Skeletal muscle cell (primary cell): Measurements from ENCODE around the gene NEO1.
"Not testable (repeated sequence)": the region's sequence is repeated elsewhere in the genome, so short reads cannot be mapped to it uniquely, and the experiment has no call there.

Experiments used
- DNase-seq: peaks from one replicate; pipeline ENCODE4 v3.0.0-alpha.2; 2010; ENCODE audit warnings: low read depth
- H3K4me3 ChIP-seq: 2 replicates; pipeline ENCODE4 v1.5.1; 2011; ENCODE audit warnings: low read depth, mild to moderate bottlenecking, control low read depth, low read length, moderate library complexity

Gene NEO1

DNA sequence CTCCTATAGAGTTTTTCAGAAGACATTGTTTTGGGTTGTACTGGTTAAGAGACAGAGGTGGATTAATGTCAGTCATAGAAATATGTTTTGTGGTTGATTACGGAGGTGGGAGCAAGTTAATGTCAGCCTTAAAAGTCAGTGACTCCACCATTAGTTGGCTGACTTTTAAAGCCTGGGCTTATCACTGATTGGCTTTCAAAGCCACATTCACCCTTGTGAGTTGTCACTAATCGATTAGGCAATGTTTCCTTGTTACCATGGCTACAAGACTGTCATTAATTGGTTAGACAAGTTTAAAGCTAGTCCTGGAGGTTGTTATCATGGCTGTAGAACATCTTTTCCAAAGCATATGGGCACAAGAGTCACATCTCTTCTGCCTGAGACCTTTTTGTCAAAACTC, 73.0 kb downstream of the NEO1 start:
- H3K4me3 ChIP-seq, result no peak overlapping the region
- DNase-seq, result no peak

DNA sequence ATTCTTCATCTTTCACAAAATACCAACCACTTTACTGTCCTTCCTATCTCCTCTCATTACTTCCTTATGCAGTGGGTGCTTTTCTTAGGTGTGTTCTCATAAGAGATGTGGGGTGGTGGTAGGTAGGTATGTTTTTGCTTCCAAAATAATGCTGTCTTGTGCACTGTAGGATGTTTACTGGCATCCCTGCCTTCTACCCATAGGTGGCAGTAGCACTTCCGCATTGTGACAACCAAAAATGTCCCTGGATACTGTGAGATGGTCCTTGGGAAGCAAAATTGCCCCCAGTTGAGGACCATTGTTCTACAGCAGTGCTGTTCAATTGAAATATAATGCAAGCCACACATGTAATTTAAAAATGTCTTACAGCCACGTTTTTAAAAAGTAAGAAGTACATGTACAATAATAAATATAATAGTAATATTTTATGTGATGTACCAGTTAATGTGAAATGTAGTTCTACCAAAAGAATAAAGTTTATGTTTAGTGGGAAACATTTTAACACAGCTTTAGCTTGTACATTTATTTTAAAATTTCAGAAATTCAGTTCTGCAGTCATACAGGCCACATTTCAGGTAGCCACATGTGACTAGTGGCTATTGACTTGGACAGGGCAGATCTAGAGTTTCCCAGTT, 75.2 kb downstream of the NEO1 start:
- no peak overlapping the region for H3K4me3 ChIP-seq
- no peak for DNase-seq

DNA sequence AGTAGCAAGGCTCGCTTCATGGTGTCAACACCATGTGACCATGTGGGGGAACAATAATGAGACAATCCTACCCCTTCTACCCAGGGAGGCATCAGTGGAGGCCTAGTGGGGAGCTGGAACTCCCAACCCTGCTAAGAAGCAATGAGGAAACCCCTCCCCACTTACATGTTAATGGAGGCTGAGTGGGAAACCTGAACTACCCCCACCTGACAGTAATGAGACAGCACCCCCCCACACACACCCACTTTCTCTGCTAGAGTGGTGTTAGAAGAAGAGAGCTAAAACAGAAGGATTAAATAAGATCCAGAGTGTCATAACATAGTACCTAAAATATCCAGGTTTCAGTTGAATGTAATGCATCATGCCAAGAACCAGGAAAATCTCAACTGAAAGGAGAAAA, 78.6 kb downstream of the NEO1 start:
- H3K4me3 ChIP-seq, result no peak overlapping the region

DNA sequence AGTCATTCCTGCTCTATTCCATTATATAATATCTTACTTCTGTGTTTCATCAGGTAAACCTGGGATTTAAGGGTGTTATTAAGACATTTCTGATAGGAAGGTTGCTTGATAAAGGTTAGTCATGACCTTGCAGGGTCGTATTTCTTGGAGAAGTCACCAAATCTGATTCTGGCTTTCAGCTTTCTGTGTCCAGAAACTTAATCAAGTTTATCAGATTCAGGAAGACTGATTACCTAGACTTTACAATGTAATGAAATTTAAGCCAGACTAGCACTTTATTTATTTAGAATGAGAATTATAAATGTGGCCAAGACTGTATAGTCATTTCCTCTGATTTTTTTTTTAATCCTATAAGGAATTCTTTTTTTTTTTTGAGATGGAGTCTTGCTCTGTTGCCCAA, 81.9 kb downstream of the NEO1 start:
- no peak for DNase-seq
- no peak overlapping the region for H3K4me3 ChIP-seq

More for the DNA sequence above, 78.6 kb downstream of the NEO1 start:
- DNase-seq, result no peak

DNA sequence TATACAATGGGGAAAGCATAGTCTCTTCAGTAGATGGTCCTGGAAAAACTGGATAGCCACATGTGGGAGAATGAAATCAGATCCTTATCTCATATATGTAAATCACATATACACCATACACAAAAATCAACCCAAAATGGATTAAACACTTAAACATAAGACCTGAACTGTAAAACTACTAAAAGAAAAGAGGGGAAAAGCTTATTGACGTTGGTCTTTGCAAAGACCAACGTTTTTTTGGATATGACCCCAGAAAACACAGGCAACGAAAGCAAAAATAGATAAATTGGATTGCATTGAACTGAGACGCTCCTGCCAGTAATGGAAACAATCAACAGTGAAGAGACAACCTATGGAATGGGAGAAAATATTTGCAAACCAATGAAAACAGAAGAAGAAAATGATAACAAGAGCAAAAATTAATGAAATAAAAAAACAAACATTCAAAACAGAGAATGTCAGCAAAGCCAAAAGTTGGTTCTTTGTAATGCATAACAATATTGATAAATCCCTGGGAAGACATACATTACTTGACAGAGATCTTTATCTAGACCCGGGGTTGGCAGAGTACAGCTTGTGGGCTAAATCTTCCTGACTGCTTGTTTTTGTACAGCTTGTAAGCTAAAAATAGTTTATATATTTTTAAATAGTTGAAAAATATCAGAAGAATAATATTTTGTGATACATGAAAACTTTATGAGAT, 86.9 kb downstream of the NEO1 start:
- no peak for DNase-seq
- no peak overlapping the region for H3K4me3 ChIP-seq

DNA sequence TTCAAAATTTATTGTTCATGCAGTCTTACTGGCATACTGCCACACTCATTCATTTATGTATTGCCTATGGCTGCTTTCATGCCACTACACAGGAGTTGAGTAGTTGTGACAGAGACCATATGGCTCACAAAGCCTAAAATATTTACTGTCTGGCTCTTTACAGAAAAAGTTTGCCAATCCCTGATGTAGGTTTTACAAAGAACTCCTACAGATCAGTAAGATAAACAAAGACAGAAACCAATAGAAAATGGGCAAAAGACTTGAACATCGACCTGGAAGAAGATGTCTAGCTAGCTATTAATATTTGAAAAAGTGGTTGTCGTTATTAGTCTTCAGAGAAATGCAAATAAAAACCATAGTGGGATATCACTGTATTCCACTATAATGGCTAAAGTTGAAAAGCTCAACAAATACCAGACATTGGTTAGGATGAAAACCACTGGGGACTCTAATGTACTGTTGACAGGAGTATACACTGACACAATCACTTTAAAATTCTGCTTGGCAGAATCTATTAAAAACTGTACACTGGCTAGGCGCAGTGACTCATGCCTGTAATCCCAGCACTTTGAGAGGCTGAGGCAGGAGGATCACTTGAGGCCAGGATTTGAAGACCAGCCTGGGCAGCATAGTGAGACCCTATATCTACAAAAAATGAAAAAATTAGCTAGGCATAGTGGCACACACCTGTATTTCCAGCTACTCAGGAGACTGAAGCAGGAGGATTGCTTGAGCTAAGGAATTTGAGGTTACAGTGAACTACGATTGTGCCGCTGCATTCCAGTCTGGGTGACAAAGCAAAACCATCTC, 87.7 kb downstream of the NEO1 start:
- DNase-seq, result no peak
- H3K4me3 ChIP-seq, result no peak overlapping the region

DNA sequence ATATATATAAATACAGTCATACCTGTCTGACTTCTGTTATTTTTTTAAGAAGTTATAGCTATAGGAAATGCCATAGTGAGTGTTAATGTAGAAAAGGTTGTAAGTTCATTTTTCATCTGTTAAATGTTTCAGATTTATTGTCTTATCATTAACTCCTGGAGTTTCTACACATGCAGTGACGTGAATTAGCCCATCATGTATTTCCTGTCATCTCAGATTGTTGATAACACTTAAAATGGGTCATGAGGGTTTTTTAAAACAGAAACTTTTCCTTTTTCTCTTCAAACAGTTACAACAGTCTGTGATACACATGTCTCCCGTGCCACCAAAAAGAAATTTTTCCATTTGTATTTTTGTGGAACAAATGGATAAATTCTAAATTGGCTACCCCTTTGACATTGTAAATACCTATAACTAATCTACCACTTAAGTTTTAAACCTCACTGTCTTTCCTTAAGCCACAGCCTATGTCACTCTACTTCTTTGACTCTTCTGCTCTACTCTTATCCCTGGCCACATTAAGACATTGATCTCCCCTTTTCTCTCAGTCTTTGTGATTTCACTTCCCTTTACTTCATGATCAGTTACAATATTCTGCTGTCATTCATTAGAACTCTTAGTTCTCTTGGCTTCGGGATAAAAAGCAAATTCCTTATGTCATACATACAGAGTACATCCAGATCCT, 89.1 kb downstream of the NEO1 start:
- H3K4me3 ChIP-seq, result no peak overlapping the region
- no peak for DNase-seq

DNA sequence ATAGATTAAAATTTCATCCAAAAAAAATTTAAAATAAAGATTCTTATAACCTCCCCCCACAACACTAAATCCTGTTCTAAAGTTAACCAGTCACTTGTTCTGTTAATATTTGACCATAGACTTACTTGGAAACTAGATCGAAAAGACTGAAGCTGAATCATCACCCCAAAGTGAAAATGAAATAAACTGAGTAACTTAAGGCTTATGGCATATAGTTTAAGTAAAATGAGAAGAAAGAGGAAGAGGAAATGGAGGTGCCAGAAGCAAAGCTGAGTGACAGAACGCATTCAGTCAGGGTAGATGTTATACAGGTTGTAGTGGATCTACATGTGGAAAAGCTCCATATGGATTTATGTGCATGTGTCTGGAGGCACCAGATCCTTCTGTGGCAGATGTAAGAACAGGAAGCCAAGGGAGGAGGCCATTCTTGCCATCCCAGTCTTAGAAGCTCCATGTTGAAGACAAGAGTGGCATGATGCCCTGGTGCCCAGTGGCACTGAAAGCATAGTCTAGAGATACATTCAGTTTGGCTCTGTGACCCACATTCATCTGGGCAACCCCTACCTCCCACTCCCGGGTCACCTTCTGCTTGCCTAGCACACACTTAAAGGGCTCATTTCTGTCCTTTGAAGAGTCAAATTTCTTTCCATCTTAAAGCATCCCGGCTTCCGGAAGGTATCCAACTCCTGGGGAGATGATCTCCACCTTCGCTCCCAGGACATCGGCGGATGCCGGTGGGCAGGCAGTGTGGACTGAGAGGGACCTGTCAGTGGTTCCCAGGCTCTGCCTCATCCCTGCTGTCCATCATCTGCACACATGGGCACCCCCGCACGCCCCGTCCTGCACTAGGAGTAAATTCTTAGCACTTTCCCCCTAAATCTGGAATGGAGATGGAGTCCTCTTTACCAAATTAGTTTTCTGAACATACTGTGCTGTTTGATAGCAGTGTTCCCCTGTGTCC, 90.8 kb downstream of the NEO1 start:
- no peak for DNase-seq
- no peak overlapping the region for H3K4me3 ChIP-seq

DNA sequence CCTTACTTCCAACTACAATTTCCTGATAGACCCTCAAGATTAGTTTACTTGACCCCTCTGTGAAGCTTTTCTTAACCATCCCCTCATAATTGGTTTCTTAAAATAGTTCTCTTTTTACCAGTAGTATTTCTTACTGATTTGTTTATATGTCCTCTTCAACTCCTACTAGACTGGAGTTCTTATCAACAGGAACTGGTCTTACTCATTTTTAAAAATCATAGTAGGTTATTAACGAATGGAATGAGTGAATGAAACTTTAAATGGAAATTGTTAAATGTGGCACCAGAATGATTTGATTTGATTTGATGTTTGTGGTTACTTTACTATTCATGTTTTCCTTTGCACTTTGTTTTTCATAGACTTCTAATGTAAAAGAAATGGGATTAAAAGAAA, 91.5 kb downstream of the NEO1 start:
- DNase-seq, result no peak

DNA sequence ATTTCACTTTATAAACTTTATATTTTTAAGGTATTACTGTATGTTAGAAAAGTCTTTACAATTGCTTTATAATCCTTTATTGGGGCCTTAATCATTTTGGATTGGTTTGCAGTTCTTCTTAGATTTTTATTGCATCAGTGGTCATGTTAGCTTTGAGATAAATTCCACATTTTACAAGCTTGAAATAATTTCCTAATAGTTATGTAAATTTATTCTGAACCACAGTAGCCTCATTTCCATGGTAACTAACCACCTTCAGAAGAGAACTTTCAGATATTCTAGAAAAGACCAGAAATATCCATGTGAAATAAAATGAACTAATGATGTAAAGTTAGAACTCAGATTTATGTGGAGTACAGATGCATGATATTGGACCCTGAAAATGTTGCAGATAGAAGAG, 94.2 kb downstream of the NEO1 start:
- no peak for DNase-seq

More for the DNA sequence above, 91.5 kb downstream of the NEO1 start:
- H3K4me3 ChIP-seq, result no peak overlapping the region

DNA sequence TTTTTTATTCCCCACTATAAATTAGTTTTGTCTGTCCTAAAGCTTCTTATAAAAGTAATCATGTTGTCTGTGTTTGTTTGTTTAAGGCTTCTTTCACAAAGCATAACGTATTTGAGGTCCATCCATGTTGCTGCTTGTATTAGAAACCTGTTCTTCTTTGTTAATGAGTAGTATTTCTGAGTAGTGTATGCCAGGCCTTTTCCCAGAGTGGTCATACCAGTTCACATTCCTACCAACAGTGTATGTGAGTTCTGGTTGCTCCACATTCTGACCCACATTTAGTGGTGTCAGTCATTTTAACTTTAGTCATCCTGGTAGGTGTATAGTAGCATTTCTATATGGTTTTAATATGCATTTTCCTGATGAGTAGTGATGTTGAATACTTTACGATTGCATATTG, 98.6 kb downstream of the NEO1 start:
- H3K4me3 ChIP-seq, result no peak overlapping the region
- no peak for DNase-seq

More for the DNA sequence above, 94.2 kb downstream of the NEO1 start:
- no peak overlapping the region for H3K4me3 ChIP-seq

DNA sequence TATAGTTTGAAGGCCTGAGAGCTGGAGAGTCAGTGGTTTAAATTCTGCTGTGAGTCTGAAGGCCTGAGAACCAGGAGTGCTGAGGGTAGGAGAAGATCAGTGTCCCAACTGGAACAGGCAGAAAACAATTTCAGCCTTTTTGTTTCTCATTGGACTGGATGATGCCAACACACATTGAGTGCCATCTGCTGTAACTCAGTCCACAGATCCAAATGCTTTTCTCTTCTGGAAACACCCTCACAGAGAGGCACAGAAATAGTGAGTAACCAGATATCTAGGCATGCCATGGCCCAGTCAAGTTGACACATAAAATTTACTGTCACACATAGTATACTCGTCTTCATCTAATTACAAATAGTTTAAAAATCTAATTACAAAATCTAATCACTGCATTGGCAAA, 100.8 kb downstream of the NEO1 start:
- DNase-seq, result no peak
- H3K4me3 ChIP-seq, result no peak overlapping the region

DNA sequence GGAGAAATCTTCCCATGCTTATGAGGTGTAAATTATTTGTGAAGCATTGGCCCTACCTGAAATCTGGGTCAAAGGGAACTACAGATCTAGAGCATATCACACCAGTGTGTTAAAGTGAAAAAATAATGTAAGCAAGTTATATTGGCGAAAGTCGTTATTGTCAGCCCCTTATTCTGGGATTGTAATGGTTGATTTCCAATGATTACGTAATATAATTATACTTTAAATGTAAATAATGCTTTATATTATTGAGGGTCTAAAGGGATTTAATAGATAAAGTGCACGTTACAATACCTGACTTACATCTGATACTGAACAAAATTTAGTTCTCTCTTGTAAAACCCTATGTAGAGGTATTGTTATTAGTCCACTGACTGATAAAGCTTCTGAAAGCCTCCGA, 101.2 kb downstream of the NEO1 start:
- no peak for DNase-seq
- no peak overlapping the region for H3K4me3 ChIP-seq

DNA sequence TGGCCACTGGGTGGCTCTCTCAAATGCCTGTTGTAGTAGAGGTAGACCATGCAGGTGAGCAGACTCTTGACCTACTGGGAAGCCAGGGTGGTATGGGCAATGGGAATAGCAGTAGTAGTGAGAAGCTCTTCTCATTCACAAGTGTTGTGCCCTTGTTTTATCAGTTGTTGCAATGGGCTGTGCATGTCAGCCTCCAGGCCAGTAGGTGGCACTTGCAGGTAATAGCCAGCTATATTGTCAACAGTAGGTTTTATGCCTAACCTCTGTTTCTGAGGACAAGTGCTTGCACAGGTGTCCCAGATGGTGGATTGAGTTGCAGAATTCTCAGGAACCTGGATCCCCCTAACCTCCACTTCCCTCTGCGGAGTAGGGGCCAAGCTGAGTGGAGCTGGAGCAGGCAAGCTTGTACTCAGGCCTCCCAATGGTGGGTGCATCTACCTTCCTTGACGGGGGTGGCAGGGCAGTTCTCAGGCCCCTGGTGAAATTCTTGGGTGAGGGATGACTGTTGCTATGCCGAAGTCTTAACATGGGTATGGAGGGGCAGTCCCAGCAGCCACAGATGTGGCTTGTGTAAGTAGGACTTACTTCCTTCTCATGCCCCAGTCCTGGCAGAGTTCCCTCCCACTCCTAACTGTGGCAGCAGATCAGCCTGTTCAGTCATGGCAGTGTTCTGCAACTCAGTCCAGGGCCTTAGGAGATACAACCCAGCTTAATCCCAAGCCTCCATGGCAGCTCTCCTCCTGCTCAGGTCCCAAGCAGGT, 104.3 kb downstream of the NEO1 start:
- H3K4me3 ChIP-seq, result no peak overlapping the region
- DNase-seq, result no peak

DNA sequence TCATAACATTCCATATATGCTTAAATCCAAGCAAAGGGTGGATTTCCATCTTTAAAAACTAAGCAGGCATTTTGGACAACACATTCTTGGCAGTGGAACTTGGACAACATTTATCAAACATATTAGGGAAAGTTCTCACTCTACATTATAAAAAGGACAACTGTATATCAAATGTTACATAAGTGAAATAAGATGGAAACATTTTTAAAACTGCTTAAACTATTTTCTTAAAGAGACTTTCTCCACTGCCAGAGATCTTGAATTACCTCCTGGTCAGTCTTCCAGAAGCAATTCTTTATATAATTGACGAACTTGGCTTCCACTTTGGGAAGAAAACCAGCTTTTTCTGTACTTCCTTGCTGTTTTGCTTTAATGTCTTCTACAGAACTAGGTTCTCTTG, 109.3 kb downstream of the NEO1 start:
- H3K4me3 ChIP-seq, result no peak overlapping the region
- DNase-seq, result no peak

DNA sequence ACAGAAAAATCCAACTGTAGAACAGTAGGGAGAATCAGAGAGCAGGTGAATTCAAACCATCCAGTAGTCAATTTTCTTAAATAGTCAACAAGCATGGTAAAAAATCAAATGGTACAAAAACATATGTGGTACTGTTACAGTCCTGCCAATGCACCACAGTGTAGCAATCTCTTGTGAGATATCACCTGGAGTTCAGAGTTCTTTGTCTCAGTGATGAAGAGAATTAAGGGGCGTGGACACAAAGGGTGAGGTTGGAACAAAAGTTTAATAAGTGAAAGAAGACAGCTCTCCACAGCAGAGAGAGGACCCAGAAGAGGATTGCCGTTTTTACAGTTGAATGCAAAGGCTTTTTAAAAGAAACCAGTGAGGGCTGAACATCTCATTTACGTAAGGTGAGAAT, 113.2 kb downstream of the NEO1 start:
- H3K4me3 ChIP-seq, result no peak overlapping the region
- DNase-seq, result no peak

DNA sequence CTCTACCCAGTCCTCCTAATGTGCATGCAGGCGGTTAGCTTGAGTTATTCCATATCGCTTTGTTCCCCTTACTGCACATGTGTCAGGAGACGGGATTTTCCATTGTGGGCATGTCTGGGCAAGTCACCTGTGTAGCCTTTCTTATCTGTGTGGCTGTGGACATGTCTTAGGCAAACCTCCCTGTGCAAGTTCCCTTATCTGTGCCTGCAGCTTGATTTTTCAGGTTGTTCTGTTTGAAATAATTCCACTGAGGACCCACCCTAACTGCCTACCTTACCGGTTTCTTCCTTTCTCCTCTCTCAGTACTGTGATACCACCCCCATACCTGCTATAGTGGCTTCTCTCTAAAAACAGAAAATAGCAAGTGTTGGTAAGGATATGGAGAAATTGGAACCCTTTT, 113.6 kb downstream of the NEO1 start:
- no peak for DNase-seq
- H3K4me3 ChIP-seq, result no peak overlapping the region

DNA sequence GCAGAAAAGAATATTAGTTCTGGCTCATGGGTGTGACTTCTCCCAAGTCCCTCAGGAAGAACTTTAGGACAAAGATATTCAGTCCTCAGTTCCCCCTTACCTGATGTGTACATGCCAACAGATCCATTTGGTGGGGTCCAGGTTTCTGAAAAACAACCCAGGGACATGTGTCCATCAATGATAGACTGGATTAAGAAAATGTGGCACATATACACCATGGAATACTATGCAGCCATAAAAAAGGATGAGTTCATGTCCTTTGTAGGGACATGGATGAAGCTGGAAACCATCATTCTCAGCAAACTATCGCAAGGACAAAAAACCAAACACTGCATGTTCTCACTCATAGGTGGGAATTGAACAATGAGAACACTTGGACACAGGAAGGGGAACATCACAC, 114.4 kb downstream of the NEO1 start:
- not testable (repeated sequence) for H3K4me3 ChIP-seq, DNase-seq
